T-helper 9 cell (primary cell): ENCODE results near the gene PAX7.

ENCODE experiments used
- DNase-seq: peaks from one replicate; pipeline ENCODE4 v3.0.0-alpha.2; 2020

PAX7 gene

DNA sequence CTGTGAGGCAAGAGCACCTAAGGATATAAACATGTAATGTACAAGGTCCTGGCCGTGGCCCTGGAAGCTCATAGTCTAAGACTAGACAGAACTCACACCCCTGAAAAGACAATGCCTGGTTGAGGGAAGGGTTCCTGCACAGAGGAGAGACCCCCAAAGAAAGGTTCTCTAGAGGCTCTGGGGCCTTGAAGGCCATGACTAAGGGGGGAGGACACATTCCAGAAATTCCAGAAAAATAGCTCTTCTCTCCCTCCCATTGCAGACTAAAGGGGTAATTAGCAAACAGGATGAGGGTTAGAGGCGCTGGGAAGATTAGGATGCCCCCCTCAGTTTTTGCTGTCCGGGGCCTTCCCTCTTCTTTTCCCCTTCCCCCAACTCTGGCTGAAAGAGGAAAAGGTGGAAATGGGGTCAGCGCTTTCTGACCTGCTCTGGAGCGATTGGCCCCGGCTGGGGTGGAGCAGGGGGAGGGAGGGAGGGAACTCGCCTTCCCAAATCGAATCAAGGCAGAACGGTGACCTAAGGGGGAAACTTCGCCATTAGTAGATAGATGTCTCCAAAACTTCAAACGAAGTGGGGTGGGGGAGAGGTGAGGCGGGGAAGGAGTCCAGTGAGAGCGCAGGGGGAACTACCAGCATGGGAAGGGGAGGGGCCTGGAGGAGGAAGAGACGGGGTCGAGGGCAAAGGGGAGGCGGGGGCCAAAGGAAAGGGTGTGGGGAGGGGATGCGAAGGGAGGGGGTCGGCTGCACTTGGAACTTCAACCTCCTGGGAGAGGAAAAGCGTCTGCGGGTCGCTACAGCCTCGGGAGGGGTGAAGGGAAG, 11.8 kb downstream of the PAX7 start:
- DNase-seq, result no peak

DNA sequence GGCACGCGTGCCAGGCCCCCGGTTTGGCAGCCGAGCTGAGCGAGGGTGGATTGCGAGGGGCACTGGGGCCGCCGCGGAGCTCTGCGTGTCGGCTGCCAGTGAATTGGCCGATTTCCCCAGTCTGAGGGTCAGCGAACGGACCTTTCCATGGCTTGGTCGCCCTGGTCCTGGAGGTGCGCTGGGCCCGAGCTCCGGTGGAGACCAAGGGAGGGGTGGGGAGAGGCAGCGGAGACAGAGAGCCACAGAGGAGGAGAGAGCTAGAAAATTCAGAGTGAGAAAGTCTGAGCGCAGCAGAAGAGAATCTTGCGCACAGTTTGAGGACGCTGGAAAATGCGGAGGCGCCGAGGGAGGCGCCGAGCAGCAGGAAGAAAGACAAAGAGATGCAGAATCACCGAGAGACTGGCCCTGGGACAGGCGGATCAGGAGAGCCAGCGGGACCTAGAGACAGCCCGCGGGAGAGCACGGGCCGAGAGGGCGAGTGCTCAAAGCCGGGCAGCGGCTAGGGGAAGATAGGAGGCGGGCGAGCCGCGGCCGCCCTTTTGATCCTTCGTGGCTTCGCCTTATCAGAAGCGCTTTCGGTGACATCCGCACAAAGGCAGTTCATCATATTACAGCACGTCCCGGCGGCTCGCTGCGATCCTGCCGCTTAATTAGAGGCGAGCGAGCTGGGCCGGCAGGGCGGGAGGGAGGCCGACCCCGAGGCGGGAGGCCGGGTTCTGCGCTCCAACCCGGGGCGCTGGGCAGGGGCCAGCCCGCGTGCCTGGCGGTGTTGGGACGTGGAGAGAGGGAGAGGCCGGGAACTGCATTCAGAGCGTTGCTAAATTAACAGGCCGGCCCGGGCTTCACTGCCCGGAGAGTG, 12.7 kb downstream of the PAX7 start:
- DNase-seq, result no peak

DNA sequence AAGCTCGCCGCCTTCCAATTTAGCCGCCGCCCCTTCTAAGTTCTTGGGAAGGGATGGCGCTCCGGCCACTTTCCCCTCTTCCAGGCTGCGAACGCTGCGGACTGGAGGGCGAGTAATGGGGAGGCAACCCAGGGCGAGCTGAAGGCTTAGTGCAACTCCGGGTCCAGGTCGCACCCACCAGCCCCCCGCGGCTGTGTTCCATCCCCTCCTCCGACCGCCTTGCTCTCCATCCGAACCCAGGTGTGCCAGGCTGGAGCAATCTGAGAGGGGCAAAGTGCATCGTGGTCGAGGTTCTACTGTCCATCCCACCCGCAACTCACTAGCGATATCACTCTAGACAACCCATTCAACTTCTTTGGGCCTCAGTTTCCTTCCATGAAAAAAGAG, 13.4 kb downstream of the PAX7 start:
- no peak for DNase-seq

DNA sequence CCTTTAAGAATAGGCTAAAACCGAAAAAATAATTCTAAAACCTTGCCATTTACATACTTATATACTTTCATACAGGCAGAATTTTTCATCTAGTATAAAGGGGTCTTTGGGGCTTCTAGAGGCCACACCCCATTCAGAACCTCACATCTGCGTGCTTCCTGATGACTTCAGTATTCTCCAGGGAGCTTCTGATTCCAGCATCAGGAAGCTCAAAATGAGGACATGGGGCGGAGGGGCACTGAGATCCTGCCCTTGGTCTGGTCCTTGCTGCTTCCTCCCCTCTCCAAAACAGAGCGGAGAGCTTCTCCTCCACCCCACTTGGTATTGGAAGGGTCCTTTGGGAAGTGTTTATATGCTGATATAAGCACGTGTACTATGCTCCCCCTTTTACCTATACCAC, 13.8 kb downstream of the PAX7 start:
- no peak for DNase-seq

DNA sequence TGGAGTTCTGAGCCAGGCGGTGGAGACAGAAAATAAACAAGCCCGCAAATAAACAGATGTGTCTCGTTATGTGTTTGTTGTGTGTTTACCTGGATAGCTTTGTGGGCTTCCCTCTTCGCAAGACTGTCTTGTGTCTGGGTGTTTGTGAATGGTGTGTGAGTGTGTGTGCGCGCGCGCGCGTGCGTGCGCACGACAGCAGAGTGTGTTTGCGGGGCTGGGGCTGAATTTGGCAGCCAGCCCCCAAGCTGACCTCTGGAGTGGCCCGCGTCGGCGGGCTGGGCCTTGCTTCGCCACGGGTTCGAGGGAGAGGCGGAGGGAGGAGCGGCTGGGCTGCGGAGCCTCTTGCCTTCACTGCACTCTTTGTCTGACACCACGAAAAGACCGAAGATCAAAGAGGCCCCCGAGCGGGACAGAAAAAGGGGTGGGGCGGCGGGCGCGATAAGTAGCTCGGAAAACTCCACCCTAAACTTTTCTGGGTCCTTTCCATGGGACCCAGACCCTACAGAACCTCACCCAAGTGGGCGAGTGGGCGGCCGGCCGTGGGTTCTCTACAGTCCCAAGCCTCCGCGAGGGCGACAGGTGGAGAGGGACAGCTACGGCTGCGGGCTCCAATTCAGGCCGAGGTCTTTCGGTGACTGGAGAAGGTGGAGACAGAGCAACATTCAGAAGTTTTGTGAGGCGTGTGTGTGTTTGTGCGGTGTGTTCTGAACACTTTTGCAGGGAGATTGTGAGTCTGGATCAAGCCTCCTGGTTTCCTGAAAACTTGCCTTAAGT, 14.5 kb downstream of the PAX7 start:
- no peak for DNase-seq

DNA sequence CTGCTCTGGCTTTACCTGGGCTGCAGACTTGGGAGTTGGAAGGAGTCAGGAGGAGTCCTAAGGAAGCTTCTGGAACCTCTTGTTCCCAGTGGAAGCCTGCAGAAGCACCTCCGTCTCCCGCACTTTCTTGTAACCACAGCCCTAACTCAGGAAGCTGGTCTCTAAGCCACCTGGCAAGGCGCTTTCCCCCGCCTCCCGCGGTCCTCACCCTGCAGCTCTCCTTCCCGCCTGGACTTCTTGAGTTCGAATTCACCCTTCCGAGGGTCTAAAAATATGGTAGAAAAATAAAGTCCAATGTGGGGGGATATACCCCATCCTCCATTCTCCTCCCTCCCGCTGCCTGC, 15.1 kb downstream of the PAX7 start:
- DNase-seq, result no peak

DNA sequence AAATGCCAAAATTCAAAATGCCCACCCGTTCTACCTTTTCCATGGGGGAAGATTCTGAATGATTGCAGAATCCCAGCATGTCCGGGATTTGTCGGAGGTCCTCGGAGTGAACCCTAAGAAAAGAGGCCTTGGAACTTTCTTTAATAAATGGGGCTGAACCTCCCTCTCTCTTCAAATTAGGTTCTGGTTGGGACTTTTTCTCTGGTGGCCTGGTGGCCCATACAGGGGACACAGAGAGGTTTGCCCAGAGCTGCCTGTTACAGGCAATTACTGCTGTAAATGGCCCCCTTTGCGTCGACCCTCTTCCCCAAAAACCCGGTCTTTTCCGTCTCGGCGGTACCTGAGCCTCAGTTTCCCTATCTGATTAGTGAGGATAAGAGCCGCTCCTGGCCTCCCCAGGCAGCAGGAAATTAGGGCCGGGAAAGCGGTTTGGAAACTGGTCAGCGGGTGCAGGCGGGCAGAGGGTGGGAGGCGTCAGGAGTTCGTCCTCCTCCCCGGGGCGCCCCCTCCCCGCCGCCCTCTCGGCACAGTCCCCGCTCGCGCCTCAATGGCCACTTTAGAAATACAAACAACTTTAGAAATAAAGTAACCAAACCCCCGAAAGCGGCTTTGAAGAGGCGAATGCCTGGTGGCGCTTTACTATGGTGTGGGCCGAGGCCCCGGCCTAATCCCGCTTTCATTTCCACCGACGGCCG, 15.6 kb downstream of the PAX7 start:
- DNase-seq, result no peak

DNA sequence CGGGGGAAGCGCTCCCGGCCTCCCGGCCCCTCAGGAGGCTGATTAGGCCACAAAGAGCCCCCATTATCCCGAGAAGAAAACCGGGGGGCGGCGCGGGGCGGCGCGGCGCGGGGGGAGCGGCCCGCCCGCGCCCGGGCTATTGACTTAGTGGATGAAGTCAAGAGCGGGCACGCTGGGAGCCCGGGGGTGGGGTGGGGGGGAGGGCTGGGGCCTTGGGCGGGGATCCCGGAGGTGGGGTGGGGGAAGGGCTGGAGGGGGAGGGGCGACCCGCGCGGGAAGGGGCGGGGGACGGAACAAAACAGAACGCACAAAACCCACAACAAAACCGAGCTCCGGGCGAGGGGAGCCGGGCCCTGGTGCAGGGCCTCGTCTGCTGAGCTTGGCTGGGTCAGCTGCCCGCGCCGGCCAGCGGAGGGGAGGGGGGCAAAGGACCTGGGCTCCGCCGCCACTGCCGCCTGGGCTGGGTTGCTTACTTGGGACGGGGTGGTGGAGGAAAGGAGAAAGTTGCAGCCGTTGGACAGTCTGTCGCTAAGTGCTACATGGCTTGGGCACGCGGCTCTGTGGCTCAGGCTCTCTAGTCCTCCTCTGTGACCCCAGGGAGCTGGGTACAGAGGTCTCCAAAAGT, 16.3 kb downstream of the PAX7 start:
- DNase-seq, result no peak

DNA sequence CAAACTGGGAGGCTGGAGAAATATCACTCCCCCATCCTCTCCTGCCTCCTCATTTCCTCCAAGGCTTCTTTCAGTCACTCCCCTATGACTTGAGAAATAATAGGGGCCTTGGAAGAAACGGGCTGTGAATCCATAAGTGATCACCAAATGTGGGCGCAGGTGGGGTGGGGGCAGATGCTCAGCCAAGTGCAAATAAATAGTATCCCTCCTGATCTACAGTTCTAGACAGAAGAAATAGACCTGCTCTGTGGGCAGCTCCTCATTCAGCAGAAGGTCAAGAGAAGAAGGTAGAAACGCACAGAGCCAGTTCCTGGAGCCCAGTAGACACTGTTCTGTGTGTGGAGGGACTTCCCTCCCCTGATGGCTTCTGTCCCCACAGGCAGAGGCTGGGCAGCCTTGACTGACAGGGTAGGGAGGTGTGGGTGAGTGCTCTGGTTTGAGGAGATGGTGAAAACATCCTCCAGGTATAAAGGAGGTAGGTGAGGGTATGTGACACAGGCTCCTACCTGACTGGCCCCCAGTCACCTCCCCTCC, 17.1 kb downstream of the PAX7 start:
- DNase-seq, result no peak

DNA sequence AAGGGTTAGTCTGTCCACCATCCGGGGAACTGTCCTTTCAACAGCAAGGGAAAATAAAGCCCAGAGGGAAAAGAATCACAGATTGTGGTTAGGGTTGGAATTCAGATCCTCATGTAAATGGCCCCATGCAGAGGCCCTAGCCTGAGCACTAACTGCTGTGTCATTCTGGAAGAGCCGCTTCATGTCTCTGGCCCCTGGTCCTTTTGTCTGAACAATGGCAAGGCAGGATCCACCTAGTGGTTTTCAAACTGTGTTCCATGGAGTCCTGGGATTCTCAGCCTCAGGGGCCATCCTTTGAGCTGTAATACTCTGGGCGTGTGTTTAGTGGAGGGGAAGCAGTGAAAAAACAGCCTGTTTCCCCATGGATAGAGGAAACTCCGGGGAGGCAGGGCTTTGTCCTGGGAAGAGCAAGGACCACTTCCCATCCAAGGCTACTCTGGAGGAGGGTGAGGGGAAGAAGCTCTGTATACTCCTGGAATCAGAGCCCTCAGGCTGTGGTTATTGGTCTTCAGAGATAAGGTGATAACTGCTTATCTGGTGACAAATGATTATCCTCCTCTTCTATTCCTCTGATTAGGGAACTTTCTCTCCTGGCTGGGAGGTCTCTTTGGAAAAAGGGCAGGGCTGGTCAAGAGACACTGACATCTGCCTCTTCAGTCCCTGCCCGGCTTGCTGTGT, 19.2 kb downstream of the PAX7 start:
- DNase-seq, result no peak

DNA sequence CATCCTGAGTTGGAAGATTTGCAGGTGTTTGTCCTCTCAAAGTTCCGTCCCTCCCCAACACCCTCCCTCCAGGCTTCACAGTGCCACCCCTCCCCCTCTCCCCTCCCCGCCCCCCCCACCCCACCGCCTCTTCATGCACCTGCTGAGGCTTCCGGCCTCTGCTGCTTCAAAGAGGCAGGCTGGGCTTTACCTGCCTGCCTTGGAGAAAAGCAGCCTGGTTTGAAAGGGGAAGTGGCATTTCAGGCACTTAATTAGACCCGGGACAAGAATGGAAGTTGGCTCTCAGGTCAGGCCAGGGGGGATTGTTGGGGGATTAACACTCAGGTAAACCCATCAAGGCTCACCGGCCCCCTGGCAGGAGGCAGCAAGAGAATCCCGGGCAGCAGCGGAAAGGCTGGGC, 21.1 kb downstream of the PAX7 start:
- DNase-seq, result no peak

DNA sequence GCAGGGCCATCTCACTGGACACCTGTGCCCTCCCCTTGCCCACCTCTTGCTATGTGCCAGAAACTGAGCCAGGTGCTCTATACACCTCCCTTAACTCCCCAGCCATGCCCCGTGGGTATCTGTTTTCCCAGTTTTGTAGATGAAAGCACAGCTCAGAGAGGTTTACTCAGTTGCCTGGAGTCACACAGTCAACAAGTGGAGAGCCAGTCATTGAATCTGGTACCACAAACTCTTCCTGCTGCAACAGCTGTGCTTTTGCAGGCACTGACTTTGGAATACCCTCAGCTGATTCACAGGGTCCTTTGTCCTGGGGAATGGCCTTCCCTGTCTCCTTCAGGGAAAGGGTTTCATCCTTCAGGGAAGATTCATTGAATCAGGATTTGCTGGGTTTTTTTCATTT, 22.1 kb downstream of the PAX7 start:
- no peak for DNase-seq

DNA sequence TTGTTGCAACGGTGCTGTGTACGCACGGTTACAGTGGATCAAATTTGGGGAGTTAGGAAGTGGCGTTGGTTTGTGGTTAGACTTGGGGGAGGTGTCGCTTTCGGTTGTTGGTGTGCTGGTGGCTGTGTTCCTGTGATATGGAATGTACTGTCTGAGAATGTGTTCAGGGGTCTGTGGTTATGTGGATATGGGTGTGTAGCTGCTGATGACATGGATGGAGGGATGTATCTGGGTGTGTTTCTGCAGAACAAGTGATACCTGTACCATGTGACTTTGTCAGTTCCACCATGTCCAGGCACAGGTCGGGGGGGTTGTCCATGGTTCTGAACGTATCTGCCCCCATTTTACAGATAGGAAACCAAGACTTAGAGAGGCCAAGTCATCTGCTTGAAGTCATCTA, 22.7 kb downstream of the PAX7 start:
- DNase-seq, result no peak

DNA sequence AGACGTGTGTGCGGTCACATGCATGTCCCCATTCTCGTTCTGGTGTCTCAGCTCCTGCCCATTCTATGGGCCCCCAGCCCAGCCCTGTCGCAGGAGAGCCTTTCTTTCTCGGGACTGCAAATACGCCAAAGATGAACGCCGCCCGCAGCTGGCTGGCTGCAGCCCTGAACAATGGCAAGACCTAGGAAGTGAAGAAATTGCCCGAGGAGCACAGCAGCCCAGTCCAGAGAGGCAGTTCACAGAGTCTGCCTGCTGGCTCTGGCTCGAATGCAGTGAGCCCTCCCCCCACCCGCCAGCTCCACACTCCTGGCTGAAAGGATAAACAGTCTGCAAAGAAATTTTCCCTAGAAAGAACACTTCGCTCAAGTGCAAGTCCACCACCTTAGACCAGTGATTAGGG, 23.3 kb downstream of the PAX7 start:
- DNase-seq, result no peak

DNA sequence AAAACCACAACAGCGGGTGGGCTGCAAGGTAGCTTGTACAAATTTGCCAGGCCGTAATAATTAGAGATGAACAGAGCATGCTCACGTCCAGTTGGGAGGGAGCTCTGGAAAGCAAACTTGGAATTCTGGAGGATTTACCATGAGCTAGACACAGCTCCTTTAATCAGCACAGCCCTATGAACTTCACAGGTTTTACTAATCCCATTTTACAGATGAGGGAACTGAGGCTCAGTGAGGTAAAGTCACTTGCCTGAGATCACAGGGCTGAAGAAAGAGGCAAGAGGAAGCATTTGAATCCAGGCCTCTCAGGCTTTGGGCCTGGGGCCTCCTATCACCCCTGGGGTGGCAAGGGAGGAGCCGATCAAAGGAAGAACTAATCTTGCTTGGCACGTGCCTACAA, 24.0 kb downstream of the PAX7 start:
- DNase-seq, result no peak

DNA sequence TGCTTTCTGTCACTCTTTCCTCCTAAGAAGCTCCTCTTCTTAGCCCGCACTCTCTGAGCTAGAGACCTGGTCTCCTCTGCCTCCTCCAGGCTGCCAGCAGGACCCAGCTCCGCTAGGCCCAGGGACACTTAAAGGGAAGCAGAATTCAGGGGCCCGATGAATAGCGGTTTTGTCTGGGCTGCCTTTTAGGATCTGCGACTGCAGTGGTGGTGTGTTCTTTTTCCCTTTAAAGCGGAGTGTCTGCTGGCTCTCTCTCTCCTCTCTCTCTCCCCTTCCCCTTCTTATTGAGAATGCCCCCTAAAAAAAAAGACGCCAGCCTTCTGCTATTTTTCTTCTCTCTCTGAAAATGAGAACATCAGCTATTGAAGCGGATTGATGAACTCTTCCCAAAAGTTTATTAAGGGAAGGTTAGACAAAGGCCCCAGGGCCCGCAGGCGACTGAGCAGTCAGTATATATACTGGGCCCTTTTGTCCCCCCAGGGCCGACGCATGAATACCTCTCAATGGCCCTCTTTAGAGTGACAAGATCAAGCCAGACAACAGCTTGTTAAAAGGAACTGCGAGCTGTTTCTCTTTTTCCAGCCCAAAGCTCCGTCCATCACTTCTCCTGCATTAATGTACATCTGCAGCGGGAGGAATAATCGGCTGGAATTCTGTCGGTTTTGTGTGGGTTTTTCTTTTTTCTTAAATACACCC, 27.0 kb downstream of the PAX7 start:
- DNase-seq, result no peak

DNA sequence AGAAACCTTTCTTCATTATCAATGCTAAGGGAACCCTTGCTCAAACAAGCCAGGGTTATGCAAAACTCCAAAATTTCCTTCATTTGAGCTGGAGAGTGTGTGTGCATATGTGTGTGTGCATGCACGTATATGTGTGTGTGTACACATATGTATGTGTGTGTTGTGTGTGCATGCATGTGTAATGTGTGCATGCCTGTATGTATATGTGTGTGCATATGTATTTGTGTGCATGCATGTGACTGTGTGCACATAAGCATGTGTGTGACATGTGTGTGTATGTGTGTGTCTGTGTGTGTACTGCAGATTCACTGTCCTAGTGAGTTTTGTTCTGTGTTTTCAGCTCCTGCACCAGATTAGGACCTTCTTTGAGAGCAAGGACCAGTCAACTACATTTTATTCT, 28.2 kb downstream of the PAX7 start:
- DNase-seq, result no peak

DNA sequence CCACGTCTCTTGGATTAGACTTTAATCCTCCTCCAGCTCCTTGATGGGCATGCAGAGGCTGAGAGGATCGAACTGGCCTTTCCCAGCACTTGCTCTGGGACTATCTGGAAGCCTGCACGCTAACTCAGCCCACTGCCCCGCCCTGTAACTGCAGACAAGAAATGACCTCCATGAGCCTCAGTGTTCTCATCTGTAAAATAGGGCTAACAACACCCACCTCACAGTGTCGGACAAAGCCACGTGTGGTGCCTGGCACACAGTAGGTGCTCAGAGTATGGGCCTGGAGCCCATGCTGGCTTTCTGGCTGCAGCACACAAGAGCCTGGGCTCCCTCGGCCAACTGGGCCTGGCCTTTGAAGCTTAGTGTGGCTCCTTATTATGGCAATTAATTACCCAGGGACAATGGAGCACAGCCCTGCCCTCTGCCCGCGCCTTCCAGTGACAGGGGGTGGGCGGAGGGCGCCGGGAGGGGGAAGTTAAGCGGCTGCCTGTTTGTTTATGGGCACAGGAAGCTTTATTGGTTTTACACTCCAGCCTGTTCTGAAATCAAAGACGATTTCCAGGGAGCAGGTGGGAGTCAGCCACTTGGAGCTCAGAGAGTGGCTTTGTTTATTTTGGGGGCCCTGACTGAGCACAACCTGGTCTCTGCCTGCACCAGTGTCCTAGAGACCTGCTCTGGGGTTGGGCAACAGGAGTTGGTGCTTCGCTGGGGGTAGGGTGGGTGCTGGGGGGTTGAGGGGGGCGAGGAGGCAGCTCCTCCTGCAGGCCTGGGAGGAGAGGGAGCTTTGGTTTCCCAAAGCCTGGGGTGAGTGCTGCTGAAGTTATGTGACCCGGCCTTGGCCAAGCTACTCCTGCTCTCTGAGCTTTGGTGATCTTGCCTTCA, 31.0 kb downstream of the PAX7 start:
- DNase-seq, result no peak

DNA sequence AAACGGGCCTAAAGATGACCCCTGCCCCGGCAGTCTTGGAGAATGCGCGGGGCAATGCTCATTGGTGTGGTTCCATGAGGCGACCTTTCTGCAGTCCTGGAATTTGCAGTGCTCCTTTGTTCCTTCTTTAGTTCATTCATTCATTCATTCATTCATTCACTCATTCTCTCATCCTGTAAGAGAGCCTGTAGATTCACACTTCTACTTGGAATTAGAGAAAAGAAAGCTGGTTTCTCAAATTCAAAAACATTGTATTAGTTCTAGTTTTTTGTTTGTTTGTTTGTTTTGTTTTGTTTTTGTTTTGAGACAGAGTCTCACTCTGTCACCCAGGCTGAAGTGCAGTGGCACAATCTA, 31.6 kb downstream of the PAX7 start:
- no peak for DNase-seq

DNA sequence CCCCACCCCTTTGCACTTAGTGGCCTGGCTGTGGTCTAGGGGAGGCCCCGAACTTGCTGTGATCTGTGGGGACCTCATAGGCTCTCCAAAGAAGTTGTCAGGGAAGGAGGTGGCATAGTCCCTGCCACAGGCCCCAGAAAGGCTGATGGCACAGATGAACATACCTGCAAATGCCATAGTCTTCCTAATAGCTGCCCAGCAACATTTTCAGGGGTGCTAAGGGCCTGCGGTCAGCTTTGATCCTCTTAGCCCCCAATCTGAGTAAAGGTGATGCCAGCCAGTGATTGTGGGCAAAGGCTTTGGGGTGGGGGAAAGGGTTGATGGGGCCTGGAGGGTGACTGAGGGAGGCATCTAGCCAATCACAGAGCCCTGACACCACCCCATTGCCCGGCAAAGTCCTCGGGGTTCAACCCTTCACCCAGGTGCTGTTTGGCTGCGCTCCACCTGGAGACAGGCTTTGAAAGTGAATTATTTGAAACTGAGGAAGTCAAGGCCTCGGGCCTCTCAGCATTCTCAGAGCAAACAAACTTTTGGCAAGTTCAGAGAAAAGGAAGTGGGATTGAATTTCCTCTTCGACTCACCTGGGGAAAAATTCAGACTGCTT, 35.8 kb downstream of the PAX7 start:
- no peak for DNase-seq
